GM12873 (cell line): ENCODE data around the gene PAPSS2.

Experiments
- TF ChIP-seq, protein P1 (sequence below): IDR thresholded peaks from 2 replicates; pipeline ENCODE4 v1.5.1; 2012; ENCODE audit warnings: low read depth, mild to moderate bottlenecking, moderate library complexity, low read length, control low read depth; ENCODE audit not compliant: insufficient read depth; ENCODE audit errors: missing control alignments

Gene PAPSS2

DNA sequence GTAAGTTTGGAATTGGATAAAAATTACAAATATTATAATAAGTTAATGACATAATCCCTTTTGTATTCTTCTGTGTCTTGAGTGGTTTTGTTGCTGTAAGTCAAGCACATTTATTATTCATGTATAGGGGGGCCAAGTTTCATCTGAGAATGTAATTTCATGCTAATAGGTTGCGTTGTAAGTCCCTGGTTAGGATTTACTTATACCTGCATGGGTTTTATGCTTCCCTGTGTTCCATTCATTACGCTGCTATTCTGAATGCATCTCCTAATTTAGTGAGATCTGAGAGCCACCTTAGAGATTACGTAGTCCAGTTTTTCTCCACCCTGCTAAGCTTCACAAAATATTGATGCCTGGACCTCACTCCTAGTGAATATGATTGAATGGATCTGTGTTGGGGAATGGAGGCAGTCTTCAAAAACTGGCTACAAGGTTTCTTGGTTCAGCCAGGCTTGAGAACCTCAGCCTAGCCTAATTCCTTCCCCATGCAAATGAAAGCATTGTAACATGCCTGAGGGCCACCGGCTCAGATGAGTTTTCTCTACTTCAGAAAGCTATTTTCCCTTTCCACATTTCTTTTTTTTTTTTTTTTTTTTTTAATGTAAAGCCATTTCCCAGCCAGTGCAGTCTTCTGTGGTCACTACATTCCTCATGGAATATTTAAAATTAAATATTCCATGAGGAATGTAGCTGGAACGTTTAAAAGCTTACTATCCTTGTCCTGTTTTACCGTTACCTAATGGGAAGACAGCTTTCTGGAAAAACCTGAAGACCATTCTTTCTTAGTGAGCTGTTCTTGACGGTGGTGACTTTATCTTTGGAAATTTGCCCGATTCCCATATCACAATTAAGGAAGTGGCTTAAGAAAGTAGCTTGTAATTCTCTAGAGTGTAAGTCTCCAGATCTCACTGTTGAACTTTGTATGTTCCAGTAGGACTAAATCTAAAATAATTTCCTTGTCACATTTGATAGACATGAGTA lies 16.0 kb downstream of the PAPSS2 start:
- TF ChIP-seq, protein P1, sequence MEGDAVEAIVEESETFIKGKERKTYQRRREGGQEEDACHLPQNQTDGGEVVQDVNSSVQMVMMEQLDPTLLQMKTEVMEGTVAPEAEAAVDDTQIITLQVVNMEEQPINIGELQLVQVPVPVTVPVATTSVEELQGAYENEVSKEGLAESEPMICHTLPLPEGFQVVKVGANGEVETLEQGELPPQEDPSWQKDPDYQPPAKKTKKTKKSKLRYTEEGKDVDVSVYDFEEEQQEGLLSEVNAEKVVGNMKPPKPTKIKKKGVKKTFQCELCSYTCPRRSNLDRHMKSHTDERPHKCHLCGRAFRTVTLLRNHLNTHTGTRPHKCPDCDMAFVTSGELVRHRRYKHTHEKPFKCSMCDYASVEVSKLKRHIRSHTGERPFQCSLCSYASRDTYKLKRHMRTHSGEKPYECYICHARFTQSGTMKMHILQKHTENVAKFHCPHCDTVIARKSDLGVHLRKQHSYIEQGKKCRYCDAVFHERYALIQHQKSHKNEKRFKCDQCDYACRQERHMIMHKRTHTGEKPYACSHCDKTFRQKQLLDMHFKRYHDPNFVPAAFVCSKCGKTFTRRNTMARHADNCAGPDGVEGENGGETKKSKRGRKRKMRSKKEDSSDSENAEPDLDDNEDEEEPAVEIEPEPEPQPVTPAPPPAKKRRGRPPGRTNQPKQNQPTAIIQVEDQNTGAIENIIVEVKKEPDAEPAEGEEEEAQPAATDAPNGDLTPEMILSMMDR: no peak

DNA sequence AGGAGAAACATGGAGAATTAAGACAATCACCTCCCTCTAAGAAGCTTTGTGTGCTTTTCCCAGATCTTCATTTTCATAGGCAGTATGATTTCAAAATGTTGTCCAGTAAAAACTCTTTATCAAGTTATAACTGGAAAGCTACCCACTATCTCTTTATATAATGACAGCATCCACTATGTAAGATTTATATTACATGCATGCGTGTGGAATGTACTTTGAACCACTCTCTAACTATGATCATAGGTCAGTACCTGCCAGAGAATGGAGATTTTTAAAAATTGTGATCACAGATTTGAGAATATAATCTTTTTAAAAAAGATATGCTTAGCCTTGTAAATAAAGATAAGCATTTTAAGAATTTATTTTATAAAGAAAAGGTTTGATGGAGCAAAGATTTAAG lies 17.9 kb downstream of the PAPSS2 start:
- TF ChIP-seq, protein P1: no peak

DNA sequence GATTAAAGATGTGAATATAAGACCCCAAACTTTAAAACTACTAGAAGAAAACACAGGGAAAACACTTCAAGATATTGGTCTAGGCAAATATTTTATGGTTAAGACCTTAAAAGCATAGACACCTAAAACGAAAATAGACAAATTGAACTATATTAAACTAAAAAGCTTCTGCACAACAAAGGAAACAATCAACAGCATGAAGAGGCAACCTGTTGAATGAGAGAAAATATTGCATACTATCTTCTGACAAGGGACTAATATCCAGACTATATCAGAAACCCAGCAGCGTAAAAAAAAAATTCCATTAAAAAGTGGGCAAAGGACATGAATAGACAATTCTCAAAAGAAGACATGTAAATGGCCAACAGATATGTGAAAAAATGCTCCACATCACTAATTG lies 18.6 kb downstream of the PAPSS2 start:
- TF ChIP-seq, protein P1: no peak

DNA sequence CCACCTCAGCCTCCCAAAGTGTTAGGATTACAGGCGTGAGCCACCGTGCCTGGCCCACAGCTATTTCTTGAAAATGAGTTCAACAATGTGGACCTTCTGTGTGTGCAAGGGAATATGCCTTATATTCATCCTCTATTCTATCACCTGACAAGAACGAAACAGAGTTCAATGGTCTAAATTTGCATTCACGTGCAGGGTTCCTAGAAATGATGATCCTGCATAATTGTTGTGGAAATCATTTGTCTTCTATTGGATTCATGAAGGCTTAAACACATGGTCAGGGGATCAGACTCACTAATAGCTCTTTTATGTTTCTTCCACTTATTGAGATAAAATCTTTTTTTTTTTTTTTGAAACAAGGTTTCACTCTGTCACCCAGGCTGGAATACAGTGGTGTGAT lies 23.7 kb downstream of the PAPSS2 start:
- TF ChIP-seq, protein P1: no peak

DNA sequence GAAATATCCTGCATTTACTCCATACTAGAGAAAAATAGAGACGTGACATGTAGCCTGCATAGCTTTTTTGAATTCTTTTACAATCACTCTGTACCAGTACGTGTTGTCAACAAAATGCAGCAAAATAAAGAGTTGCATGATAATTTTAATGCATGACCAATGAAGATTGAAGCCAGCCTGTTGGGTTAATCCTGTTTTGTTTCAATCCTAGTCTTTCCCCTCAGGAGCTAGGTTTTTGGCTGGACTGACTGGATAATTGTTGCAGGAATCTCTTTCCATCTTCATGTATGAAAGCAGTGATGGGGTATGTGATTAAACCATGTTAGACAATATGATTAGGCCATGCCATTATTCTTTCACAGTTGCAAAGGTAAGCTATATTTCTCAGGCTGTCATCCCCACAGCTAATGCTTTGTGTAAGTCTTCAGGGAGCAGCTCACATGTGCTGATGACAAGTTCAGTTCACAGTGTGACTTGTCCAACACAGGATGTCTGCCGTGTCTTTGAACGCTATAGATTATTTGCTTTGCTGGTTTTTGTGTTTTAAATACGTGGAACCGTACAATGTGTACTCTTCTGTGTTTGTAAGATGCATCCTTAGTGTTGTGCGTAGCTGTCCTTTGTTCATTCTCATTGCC lies 24.4 kb downstream of the PAPSS2 start:
- TF ChIP-seq, protein P1: no peak

DNA sequence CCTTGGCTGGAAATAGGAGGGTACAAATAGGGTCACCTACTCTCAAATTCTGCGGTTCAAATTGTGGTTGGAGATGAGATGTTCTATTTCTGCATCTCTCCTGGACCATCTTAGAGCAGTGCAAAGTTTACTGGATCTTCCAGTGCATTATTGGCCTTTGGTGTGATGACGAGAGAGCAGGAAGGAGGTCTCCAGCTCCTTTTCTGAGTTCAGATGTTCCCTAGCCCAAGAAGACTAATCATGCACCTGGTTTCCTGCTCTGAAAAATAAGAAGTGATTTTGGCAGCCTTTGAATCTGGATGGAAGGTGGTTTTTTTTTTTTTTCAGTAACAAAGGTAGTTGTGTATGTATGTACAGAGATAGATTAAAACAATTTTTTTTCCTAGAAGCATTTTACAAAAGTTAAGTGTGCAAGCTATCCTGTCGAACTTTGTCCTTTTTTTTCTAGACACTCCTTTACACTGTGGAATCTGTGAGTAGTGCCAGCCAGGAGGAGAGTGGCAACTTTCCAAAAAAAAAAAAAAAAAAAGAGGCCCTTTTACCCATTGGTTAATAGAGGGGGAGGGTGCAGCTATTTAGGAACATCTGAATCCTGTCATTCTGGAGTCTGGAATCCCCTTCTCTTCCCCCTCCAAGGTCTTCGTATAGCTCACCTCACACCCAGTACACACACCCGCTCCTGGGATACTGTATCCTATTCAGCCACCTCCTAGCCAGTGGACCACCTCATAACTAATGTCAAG lies 26.3 kb downstream of the PAPSS2 start:
- TF ChIP-seq, protein P1: no peak
